Spleen (tissue), 7 donors: ENCODE measurements around the gene PEF1.

Source experiments
- POLR2A ChIP-seq, 3 donors: fragments of 450-650 bp; IDR thresholded peaks; one replicate each; pipeline ENCODE4 v1.5.1; 2017; ENCODE audit warnings: antibody characterized with exemption in 3 of 3, mild to moderate bottlenecking in 1 of 3
- TF ChIP-seq, protein P1 (sequence below), 11 experiments: fragments of 200-600 bp in 7 of 11; fragments of 450-650 bp in 4 of 11; sonication (generic) in 4 of 11; IDR thresholded peaks in 8 of 11; conservative IDR thresholded peaks in 3 of 11; 1 replicate in 7 of 11; 2 replicates in 4 of 11; pipeline versions ENCODE4 v1.4.0 to v1.8.0; 2016 to 2021; ENCODE audit warnings: antibody characterized with exemption in 11 of 11, inconsistent platforms in 4 of 11, mild to moderate bottlenecking in 1 of 11
- donor health status: DM: no; HTN: no; CAD: no; lungs with moderate emphysema.
- donor health status: DM: no; HTN: no; CAD: no.
- donor health status: DM: no; HTN: no; CAD: no.

DNA sequence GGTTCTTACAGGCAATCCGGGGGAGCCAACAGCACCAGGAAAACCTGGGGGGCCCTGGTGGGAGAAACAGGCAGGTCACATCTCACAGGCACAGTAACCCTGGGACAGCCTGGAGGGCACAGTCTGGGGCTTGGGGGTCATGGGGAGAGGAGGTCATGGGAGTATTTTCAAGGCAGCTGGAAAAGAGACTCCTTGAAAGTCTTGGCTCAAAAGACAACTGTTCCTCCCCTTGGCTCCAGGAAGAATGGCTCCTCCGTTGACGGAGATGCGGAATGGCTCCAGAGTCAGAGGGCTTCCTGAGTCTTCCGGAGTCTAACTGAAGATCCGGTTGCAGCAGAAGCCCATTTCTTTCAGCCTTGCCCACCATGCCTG lies 25.9 kb upstream of the PEF1 start:
- TF ChIP-seq, protein P1, sequence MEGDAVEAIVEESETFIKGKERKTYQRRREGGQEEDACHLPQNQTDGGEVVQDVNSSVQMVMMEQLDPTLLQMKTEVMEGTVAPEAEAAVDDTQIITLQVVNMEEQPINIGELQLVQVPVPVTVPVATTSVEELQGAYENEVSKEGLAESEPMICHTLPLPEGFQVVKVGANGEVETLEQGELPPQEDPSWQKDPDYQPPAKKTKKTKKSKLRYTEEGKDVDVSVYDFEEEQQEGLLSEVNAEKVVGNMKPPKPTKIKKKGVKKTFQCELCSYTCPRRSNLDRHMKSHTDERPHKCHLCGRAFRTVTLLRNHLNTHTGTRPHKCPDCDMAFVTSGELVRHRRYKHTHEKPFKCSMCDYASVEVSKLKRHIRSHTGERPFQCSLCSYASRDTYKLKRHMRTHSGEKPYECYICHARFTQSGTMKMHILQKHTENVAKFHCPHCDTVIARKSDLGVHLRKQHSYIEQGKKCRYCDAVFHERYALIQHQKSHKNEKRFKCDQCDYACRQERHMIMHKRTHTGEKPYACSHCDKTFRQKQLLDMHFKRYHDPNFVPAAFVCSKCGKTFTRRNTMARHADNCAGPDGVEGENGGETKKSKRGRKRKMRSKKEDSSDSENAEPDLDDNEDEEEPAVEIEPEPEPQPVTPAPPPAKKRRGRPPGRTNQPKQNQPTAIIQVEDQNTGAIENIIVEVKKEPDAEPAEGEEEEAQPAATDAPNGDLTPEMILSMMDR (IDR thresholded peaks at IDR 0.05 in 8 of 11, conservative IDR thresholded peaks at IDR 0.05 in 3 of 11): no peak
- TF ChIP-seq POLR2A (IDR thresholded peaks at IDR 0.05): no peak
